HG03439 (cell line): ENCODE measurements around the gene KLF8.

Source experiments
- ATAC-seq: cut with Tn5 transposase; IDR thresholded peaks from one replicate; pipeline ENCODE4 v1.9.1; 2021; ENCODE audit warnings: mild to moderate bottlenecking, moderate library complexity; ENCODE audit not compliant: unreplicated experiment

KLF8 gene

DNA sequence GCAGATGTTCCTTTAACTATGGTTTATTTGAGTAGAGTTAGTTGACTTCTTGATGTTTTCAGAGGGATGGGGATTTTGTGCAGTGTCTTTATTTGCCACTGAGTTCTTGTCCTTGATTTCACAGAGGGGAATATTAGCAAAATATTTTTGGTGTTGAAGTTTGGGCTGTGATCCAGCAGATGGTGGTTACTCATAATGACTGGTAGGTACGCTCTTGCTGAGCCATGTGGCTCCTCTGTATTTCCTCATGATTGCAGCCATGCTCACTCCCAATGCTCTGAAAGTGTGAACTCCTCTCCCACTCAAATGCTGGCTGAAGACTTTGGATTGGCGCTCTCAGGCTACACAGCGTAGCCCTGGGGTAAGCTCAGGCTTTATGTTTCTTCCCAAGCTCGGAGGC is 77.7 kb downstream of the KLF8 start:
- ATAC-seq, result no peak

DNA sequence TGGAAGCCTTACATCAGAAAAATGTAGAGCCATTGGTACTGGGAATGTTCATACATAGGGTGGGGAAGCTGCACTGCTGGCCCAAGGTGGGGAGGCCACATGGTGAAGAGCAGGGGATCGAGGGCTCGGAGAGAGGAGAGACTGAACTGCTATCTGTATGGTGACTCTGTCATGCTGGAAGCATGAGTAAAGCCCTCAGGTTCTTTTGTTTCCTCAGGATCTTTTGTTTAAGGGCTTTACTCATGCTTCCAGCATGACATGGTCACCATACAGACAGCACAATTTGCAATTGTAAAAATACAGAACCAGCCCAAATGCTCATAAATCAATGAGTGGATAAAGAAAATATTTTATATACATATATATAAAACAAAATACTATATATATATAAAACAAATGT is 78.4 kb downstream of the KLF8 start:
- ATAC-seq, result no peak

DNA sequence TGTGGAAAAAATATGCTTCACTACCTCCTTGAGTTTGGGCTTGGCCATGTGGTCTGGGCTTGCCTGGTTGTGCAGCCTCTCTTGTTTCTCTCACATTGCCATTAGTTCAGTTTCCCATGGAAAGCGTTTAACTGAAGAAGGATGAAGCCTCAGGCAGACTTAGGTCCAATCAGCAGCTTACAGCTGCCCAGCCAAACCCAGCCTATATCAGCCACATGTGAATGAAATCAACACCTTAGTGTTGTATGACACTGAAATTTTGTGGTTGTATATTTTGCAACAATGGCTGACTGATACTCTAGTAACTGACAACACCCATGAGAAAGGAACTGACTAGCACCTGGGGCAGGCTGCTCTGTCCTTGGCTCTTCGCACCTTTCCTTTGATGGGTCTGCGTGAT is 81.2 kb downstream of the KLF8 start:
- no peak for ATAC-seq

DNA sequence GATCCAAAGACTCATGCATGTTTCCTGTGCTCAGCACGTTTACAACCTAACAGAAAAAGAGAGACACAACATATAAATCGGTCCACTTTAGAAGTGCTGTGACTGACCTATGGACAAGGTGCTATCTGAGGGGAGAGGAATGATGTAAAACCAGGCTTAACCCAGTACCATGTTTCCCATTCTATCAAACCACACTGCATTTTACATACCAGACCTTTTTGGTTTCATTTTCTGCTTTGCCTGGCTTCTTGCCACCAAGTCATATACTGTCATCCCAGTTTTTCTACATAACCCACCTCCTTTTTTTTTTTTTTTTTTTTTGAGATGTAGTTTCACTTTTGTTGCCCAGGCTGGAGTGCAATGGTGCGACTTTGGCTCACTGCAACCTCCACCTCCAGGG is 82.2 kb downstream of the KLF8 start:
- ATAC-seq, result no peak

DNA sequence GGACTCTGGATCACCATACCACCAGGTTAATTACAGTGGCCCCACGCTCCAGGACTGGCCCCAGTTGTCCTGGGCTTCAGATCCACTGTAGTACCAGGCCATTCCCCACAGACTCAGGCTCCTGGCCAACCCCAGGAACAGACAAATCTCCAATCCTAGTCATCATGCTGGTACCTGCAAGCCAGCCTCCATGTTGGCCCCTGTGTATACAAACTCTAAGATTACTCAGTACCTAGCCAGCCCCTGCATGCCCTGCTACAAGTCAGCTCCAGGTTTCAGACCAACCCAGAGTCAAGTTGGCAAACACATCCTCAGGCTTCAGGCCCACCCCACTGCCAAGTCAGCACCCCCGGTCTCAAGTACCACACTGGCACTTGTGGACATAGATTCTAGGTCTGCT is 85.9 kb downstream of the KLF8 start:
- no peak for ATAC-seq

DNA sequence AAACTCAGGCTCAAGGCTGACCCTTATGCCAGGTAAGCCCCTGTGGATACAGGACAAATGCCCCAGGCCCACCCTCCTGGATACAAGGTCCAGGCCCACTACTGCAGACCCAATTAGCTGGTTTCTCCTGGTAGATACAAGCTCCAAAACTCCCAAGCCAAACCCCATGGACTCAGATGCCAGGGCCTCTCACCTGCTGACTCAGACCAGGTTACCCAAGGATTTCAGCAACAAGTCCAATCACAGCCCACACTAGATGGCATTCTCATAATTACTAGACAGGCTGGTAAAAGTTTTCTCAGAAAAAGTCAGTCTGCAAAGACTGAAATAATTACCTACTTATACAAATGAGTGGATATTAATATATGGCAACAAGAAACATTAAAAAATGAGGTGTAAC is 87.0 kb downstream of the KLF8 start:
- ATAC-seq, result no peak
